HL-60 (cell line): Measurements from ENCODE around the gene NOTCH2.

ENCODE experiments used
- CTCF ChIP-seq: IDR thresholded peaks from one replicate; pipeline ENCODE4 v1.5.1; 2011; ENCODE audit warnings: low read length, control low read depth, inconsistent platforms; ENCODE audit not compliant: insufficient read depth
- GABPA ChIP-seq: IDR thresholded peaks from 2 replicates; pipeline ENCODE4 v1.6.1; 2012; ENCODE audit warnings: low read depth
- POLR2AphosphoS5 ChIP-seq: IDR thresholded peaks from 2 replicates; pipeline ENCODE4 v1.6.1; 2012; ENCODE audit warnings: low read depth
- SPI1 ChIP-seq: IDR thresholded peaks from 2 replicates; pipeline ENCODE4 v1.6.1; 2012; ENCODE audit warnings: low read depth, mild to moderate bottlenecking, borderline replicate concordance
- TF ChIP-seq, protein P1 (sequence below): IDR thresholded peaks from 2 replicates; pipeline ENCODE4 v1.6.1; 2012; ENCODE audit warnings: low read depth; ENCODE audit not compliant: insufficient replicate concordance

DNA sequence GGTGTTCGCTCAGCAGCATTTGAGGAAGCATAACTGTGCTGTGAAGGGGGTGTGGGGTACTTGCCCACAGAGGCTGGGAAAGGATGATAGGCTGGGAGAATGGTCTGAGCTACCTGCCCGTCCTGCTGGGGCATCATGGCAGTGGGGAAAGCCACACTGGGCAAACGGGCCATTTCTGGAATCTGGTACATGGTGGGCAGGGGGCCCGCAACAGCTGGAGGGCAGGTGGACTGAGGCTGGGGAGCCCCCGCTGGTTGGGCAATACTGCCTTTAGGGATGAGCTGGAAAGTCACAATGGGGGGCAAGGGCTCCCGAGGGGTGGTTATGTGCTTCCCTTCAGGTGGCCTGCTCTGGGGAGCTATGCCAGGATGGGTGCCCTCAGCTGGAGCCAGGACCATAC, 153.9 kb downstream of the NOTCH2 start:
- TF ChIP-seq CTCF (no peak), POLR2AphosphoS5 (no peak), GABPA (no peak), SPI1 (no peak)
- TF ChIP-seq, protein P1, sequence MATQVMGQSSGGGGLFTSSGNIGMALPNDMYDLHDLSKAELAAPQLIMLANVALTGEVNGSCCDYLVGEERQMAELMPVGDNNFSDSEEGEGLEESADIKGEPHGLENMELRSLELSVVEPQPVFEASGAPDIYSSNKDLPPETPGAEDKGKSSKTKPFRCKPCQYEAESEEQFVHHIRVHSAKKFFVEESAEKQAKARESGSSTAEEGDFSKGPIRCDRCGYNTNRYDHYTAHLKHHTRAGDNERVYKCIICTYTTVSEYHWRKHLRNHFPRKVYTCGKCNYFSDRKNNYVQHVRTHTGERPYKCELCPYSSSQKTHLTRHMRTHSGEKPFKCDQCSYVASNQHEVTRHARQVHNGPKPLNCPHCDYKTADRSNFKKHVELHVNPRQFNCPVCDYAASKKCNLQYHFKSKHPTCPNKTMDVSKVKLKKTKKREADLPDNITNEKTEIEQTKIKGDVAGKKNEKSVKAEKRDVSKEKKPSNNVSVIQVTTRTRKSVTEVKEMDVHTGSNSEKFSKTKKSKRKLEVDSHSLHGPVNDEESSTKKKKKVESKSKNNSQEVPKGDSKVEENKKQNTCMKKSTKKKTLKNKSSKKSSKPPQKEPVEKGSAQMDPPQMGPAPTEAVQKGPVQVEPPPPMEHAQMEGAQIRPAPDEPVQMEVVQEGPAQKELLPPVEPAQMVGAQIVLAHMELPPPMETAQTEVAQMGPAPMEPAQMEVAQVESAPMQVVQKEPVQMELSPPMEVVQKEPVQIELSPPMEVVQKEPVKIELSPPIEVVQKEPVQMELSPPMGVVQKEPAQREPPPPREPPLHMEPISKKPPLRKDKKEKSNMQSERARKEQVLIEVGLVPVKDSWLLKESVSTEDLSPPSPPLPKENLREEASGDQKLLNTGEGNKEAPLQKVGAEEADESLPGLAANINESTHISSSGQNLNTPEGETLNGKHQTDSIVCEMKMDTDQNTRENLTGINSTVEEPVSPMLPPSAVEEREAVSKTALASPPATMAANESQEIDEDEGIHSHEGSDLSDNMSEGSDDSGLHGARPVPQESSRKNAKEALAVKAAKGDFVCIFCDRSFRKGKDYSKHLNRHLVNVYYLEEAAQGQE = no peak
